Measurements from ENCODE around the gene ZBTB44.
"Not testable (repeated sequence)": the region's sequence is repeated elsewhere in the genome, so short reads cannot be mapped to it uniquely, and the experiment has no call there.

ZBTB44 gene

DNA sequence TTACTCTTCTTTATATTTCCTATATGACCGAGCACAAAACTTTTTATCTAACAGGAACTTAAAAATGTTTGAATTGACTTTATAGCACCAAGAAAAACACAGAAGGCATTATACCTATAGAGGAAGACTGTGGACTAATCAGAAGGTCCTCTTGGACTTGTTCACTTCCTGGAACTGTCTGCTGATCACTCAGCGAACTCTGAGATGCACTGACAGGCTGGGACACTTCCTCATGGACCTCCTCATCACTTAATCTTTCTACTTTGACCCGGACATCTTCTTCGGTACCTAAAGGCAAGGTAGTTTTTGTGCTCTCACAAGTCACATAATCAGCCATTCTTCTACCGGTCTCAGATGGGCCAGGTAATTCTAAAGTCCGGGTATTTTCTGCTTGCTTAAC lies 54.0 kb downstream of the ZBTB44 start:
- Histone ChIP-seq H3K4me2 (ENCODE audit: low read length) (no peak overlapping the region), H3K27ac (ENCODE audit: low read depth, low read length, poor library complexity, severe bottlenecking) (no peak overlapping the region), H3F3A (ENCODE audit: insufficient read depth, low read length) (no peaks in the 10 kb centered on the region), H4K20me1 (ENCODE audit: insufficient read depth, low read length) (no peaks in the 10 kb centered on the region), H3K4me3 (ENCODE audit: low read depth, low read length, poor library complexity, severe bottlenecking) (no peak overlapping the region), H2AFZ (ENCODE audit: low read length) (no peak overlapping the region), H3K27me3 (ENCODE audit: insufficient read depth, low read length) (no peaks in the 10 kb centered on the region), H3K4me1 (ENCODE audit: insufficient read depth, low read length, severe bottlenecking) (no peaks in the 10 kb centered on the region), H3K36me3 (ENCODE audit: insufficient read depth, low read length) (peaks cover 32% of the 10 kb centered on the region), H3K9me2 (ENCODE audit: low read depth, low read length) (no peaks in the 10 kb centered on the region), H3K79me2 (ENCODE audit: insufficient read depth, low read length) (no peaks in the 10 kb centered on the region), H3K9me3 (ENCODE audit: low read length) (no peaks in the 10 kb centered on the region), H3K9ac (ENCODE audit: low read length) (no peak overlapping the region)
- no peak for TF ChIP-seq EZH2 (IDR thresholded peaks at IDR 0.05; ENCODE audit: borderline replicate concordance, low read length)
- TF ChIP-seq, protein P1, sequence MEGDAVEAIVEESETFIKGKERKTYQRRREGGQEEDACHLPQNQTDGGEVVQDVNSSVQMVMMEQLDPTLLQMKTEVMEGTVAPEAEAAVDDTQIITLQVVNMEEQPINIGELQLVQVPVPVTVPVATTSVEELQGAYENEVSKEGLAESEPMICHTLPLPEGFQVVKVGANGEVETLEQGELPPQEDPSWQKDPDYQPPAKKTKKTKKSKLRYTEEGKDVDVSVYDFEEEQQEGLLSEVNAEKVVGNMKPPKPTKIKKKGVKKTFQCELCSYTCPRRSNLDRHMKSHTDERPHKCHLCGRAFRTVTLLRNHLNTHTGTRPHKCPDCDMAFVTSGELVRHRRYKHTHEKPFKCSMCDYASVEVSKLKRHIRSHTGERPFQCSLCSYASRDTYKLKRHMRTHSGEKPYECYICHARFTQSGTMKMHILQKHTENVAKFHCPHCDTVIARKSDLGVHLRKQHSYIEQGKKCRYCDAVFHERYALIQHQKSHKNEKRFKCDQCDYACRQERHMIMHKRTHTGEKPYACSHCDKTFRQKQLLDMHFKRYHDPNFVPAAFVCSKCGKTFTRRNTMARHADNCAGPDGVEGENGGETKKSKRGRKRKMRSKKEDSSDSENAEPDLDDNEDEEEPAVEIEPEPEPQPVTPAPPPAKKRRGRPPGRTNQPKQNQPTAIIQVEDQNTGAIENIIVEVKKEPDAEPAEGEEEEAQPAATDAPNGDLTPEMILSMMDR (IDR thresholded peaks at IDR 0.05; ENCODE audit: low read length) = no peak

DNA sequence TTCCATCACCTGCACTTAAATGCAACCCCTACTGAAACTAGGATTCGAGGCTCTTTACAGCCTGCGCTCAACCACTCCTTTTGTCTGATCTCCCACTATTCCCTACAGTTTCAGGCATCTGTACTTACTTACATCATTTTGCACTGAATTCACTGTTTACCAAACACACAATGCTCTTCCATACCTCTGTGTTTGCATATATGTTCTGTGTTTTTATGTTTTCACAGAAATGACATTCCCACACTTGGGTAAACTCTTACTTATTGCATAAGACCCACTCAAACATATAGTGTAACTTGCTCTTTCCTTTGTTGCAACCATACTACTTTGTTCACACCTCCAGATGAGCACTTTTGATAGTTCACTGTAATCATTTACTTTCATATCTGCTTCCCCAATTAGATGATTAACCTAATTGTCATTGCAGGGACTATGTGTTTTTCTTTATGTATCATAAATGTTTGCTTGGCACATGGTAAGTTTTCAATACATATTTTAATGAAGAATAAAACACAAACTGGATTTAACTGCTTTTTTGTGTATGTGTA lies 54.6 kb downstream of the ZBTB44 start:
- TF ChIP-seq EZH2 (IDR thresholded peaks at IDR 0.05; ENCODE audit: borderline replicate concordance, low read length) = no peak
- TF ChIP-seq, protein P1 (IDR thresholded peaks at IDR 0.05; ENCODE audit: low read length) = no peak
- peaks cover 3% of the 10 kb centered on the region; the same call in 1 of the 2 replicates for H3K79me2 ChIP-seq (ENCODE audit: insufficient read depth, low read length)

DNA sequence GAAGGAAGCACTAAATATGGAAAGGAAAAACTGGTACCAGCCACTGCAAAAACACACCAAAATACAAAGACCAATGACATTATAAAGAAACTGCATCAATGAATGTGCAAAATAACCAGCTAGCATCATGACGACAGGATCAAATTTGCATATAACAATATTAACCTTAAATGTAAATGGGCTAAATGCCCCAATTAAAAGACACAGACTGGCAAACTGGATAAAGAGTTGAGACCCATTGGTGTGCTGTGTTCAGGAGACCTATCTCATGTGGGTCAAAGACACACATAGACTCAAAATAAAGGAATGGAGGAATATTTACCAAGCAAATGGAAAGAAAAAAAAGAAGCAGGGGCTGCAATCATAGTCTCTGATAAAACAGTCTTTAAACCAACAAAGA lies 63.0 kb downstream of the ZBTB44 start:
- not testable (repeated sequence) for H2AFZ ChIP-seq (ENCODE audit: low read length); H3K36me3 ChIP-seq (ENCODE audit: insufficient read depth, low read length); H3K79me2 ChIP-seq (ENCODE audit: insufficient read depth, low read length); H3K4me1 ChIP-seq (ENCODE audit: insufficient read depth, low read length, severe bottlenecking); H4K20me1 ChIP-seq (ENCODE audit: insufficient read depth, low read length); H3K4me2 ChIP-seq (ENCODE audit: low read length); H3K9ac ChIP-seq (ENCODE audit: low read length); H3F3A ChIP-seq (ENCODE audit: insufficient read depth, low read length); H3K27ac ChIP-seq (ENCODE audit: low read depth, low read length, poor library complexity, severe bottlenecking); H3K9me2 ChIP-seq (ENCODE audit: low read depth, low read length); H3K27me3 ChIP-seq (ENCODE audit: insufficient read depth, low read length); H3K9me3 ChIP-seq (ENCODE audit: low read length); H3K4me3 ChIP-seq (ENCODE audit: low read depth, low read length, poor library complexity, severe bottlenecking)

More for the DNA sequence above, 54.6 kb downstream of the ZBTB44 start:
- Histone ChIP-seq H4K20me1 (ENCODE audit: insufficient read depth, low read length) (no peaks in the 10 kb centered on the region), H2AFZ (ENCODE audit: low read length) (no peak overlapping the region), H3K9ac (ENCODE audit: low read length) (no peak overlapping the region), H3K4me2 (ENCODE audit: low read length) (no peak overlapping the region), H3K27me3 (ENCODE audit: insufficient read depth, low read length) (no peaks in the 10 kb centered on the region), H3K27ac (ENCODE audit: low read depth, low read length, poor library complexity, severe bottlenecking) (no peak overlapping the region), H3F3A (ENCODE audit: insufficient read depth, low read length) (no peaks in the 10 kb centered on the region), H3K9me3 (ENCODE audit: low read length) (no peaks in the 10 kb centered on the region), H3K36me3 (ENCODE audit: insufficient read depth, low read length) (peaks cover 27% of the 10 kb centered on the region), H3K9me2 (ENCODE audit: low read depth, low read length) (no peaks in the 10 kb centered on the region), H3K4me1 (ENCODE audit: insufficient read depth, low read length, severe bottlenecking) (no peaks in the 10 kb centered on the region), H3K4me3 (ENCODE audit: low read depth, low read length, poor library complexity, severe bottlenecking) (no peak overlapping the region)

DNA sequence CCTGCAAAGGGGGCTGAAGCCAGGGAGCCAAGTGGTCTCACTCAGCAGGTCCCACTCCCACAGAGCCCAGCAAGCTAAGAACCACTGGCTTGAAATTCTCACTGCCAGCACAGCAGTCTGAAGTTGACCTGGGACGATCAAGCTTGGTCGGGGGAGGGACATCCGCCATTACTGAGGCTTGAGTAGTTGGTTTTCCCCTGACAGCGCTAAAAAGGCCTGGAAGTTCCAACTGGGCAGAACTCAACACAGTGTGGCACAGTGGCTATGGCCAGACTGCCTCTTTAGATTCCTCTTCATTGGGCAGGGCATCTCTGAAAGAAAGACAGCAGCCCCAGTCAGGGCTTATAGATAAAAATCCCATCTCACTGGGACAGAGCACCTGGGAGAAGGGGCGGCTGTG lies 64.8 kb downstream of the ZBTB44 start:
- H2AFZ ChIP-seq (ENCODE audit: low read length); H3K4me2 ChIP-seq (ENCODE audit: low read length); H3K27me3 ChIP-seq (ENCODE audit: insufficient read depth, low read length); H3K4me1 ChIP-seq (ENCODE audit: insufficient read depth, low read length, severe bottlenecking); H3F3A ChIP-seq (ENCODE audit: insufficient read depth, low read length); H4K20me1 ChIP-seq (ENCODE audit: insufficient read depth, low read length); H3K9me3 ChIP-seq (ENCODE audit: low read length); H3K9me2 ChIP-seq (ENCODE audit: low read depth, low read length); H3K79me2 ChIP-seq (ENCODE audit: insufficient read depth, low read length); H3K4me3 ChIP-seq (ENCODE audit: low read depth, low read length, poor library complexity, severe bottlenecking); H3K36me3 ChIP-seq (ENCODE audit: insufficient read depth, low read length); H3K27ac ChIP-seq (ENCODE audit: low read depth, low read length, poor library complexity, severe bottlenecking); H3K9ac ChIP-seq (ENCODE audit: low read length): not testable (repeated sequence)
